ENCODE measurements around the gene GBE1. TPM values are rescaled to one million over a fixed set of nuclear protein-coding genes. Genes with fewer than 3 reads are reported as not detected.

The GBE1 gene
- total and polyA plus RNA-seq, 9 of the 15 experiments (the other 6 are each of a cell fraction or from before 2014, with no cell fraction given) = 7.9 to 25.6 (median 13.1) TPM

DNA sequence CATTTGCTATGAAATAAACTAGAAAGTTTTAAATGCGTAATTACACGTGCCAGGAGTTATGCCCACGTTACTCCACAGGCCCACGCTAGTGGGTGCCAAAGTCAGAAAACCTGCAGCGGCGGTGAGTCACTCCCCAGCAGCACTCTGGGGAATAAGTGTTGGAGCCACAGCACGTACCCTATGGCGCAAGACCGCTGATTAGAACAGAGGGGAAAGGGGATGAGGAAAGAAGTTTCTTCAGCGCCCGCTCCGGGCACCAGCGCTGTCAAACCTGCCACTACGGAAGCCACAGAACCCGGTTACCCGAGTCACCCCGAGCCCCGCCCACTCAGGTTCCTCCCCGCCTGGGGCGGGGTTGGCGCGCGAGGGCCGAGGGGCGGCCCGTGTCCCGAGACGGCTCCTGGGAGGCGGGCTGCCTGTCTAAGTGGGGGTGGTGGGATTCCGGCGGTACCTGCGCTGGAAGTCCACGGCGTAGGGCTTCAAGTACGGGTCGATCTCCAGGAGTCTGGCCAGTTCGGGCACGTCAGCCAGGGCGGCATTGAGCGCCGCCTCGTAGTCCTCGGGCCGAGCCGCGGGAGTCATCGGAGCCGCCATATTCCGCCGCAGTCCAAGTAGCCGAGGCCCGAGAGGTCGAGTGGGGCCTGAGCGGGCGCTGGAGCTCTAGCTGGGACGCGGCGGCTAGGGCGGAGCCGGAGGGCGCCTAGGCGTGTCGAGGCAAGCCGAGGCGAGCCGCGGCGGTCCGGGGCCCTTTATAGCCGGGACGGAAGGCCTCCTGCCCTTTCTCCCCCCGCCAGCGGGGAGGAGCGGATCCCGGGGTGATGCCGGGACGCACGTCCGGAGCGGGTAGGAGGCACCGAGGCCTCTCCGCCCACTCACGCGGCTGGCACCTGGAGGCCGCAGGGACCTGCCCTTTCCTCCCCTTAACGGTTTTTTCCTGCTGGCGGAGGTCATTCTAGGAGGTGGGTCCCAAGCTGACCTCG, at the start of gene GBE1 (continued):
- TF ChIP-seq MAFG (tag; conservative IDR thresholded peaks at IDR 0.05) (no peak), NELFE (IDR thresholded peaks at IDR 0.05; ENCODE audit: insufficient read depth, insufficient read length) (no peak), ZNF586 (CRISPR knock-in tag; conservative IDR thresholded peaks at IDR 0.05) (no peak), POLR3A (IDR thresholded peaks at IDR 0.05; ENCODE audit: borderline replicate concordance, extremely low read depth, insufficient read depth, insufficient read length) (no peak), SMARCA5 (IDR thresholded peaks at IDR 0.05) (no peak), ZNF444 (CRISPR knock-in tag; IDR thresholded peaks at IDR 0.05) (no peak), KLF1 (tag; IDR thresholded peaks at IDR 0.05) (peak; percentile 65; the same call in 1 of the 2 replicates), ZC3H8 (IDR thresholded peaks at IDR 0.05) (no peak), DMBX1 (CRISPR knock-in tag; IDR thresholded peaks at IDR 0.05; ENCODE audit: borderline replicate concordance) (no peak), ERF (CRISPR knock-in tag; IDR thresholded peaks at IDR 0.05) (no peak), CTBP1 (IDR thresholded peaks at IDR 0.05; ENCODE audit: borderline replicate concordance) (no peak; the same call in none of the 2 replicates), STAG1 (CRISPR knock-in tag; IDR thresholded peaks at IDR 0.05; ENCODE audit: borderline replicate concordance) (no peak), ZNF174 (CRISPR knock-in tag; IDR thresholded peaks at IDR 0.05) (no peak), FOS (IDR thresholded peaks at IDR 0.05; ENCODE audit: extremely low read depth, insufficient read length) (no peak), BRF1 (IDR thresholded peaks at IDR 0.05; ENCODE audit: borderline replicate concordance, extremely low read depth, insufficient read length) (no peak), SRF (CRISPR knock-in tag; IDR thresholded peaks at IDR 0.05) (peak in 1 of 2 experiments; percentile 59; a peak in 2 of 4 replicates), PHF20 (IDR thresholded peaks at IDR 0.05; ENCODE audit: partially characterized antibody) (peak; percentile 77), E2F3 (CRISPR knock-in tag; IDR thresholded peaks at IDR 0.05) (no peak), ZC3H4 (CRISPR knock-in tag; IDR thresholded peaks at IDR 0.05; ENCODE audit: borderline replicate concordance) (no peak)
- TF ChIP-seq, protein P1, sequence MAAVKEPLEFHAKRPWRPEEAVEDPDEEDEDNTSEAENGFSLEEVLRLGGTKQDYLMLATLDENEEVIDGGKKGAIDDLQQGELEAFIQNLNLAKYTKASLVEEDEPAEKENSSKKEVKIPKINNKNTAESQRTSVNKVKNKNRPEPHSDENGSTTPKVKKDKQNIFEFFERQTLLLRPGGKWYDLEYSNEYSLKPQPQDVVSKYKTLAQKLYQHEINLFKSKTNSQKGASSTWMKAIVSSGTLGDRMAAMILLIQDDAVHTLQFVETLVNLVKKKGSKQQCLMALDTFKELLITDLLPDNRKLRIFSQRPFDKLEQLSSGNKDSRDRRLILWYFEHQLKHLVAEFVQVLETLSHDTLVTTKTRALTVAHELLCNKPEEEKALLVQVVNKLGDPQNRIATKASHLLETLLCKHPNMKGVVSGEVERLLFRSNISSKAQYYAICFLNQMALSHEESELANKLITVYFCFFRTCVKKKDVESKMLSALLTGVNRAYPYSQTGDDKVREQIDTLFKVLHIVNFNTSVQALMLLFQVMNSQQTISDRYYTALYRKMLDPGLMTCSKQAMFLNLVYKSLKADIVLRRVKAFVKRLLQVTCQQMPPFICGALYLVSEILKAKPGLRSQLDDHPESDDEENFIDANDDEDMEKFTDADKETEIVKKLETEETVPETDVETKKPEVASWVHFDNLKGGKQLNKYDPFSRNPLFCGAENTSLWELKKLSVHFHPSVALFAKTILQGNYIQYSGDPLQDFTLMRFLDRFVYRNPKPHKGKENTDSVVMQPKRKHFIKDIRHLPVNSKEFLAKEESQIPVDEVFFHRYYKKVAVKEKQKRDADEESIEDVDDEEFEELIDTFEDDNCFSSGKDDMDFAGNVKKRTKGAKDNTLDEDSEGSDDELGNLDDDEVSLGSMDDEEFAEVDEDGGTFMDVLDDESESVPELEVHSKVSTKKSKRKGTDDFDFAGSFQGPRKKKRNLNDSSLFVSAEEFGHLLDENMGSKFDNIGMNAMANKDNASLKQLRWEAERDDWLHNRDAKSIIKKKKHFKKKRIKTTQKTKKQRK (IDR thresholded peaks at IDR 0.05; ENCODE audit: borderline replicate concordance, low read depth, low read length) = no peak
- TF ChIP-seq, protein P2, sequence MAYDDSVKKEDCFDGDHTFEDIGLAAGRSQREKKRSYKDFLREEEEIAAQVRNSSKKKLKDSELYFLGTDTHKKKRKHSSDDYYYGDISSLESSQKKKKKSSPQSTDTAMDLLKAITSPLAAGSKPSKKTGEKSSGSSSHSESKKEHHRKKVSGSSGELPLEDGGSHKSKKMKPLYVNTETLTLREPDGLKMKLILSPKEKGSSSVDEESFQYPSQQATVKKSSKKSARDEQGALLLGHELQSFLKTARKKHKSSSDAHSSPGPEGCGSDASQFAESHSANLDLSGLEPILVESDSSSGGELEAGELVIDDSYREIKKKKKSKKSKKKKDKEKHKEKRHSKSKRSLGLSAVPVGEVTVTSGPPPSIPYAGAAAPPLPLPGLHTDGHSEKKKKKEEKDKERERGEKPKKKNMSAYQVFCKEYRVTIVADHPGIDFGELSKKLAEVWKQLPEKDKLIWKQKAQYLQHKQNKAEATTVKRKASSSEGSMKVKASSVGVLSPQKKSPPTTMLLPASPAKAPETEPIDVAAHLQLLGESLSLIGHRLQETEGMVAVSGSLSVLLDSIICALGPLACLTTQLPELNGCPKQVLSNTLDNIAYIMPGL (CRISPR knock-in tag; IDR thresholded peaks at IDR 0.05) = no peak
